Coronary artery (tissue), 2 donors: ENCODE results near the gene RGS6.

ENCODE experiments used
- DNase-seq: peaks from one replicate; pipeline ENCODE4 v3.0.0-alpha.2; 2017; ENCODE audit warnings: low spot score
- H3K27ac ChIP-seq, 2 donors: fragments of 200-600 bp; sonication (generic); one replicate each; pipeline ENCODE4 v1.5.1; 2016 to 2019
- H3K4me3 ChIP-seq: fragments of 200-600 bp; sonication (generic); 2 replicates; pipeline ENCODE4 v1.5.1; 2016; ENCODE audit warnings: mild to moderate bottlenecking, moderate library complexity
- TF ChIP-seq, protein P1 (sequence below): fragments of 200-600 bp; sonication (generic); IDR thresholded peaks from one replicate; pipeline ENCODE4 v1.5.1; 2019; ENCODE audit warnings: antibody characterized with exemption

Gene RGS6

DNA sequence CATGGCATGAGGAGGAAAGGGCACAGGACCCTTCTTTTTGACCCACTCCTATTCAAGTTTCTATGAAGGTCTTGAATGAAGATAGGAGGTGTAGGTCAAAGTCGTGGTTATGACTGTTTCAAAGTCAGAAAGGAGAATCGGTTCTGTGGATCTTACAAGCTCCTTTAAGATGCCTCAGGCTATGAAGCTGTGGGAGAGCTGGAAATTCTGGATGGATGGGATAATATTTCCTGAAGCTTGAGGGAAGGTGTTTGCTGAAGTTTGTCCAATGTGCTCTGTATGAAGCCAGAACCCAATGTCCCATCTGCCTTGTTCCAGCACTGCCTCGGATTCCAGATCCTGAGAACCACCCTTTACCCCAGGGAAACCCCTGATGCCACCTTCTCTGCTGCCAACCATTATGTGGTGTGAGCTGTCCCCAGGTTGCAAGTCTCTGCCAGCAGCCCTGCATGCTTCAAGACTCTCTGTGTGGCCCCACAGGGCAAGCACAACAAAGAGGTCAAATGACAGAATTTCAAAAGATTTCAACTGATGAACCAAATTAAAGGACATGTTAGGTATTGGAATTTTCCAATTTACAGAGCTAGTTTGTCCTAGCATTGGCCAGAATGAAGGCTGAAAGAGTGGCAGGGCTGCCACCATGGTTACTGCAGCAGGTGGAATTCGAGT is 472.0 kb downstream of the RGS6 start:
- Histone ChIP-seq H3K27ac (no peak overlapping the region), H3K4me3 (no peak overlapping the region)
- no peak for DNase-seq
- TF ChIP-seq, protein P1, sequence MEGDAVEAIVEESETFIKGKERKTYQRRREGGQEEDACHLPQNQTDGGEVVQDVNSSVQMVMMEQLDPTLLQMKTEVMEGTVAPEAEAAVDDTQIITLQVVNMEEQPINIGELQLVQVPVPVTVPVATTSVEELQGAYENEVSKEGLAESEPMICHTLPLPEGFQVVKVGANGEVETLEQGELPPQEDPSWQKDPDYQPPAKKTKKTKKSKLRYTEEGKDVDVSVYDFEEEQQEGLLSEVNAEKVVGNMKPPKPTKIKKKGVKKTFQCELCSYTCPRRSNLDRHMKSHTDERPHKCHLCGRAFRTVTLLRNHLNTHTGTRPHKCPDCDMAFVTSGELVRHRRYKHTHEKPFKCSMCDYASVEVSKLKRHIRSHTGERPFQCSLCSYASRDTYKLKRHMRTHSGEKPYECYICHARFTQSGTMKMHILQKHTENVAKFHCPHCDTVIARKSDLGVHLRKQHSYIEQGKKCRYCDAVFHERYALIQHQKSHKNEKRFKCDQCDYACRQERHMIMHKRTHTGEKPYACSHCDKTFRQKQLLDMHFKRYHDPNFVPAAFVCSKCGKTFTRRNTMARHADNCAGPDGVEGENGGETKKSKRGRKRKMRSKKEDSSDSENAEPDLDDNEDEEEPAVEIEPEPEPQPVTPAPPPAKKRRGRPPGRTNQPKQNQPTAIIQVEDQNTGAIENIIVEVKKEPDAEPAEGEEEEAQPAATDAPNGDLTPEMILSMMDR = no peak

DNA sequence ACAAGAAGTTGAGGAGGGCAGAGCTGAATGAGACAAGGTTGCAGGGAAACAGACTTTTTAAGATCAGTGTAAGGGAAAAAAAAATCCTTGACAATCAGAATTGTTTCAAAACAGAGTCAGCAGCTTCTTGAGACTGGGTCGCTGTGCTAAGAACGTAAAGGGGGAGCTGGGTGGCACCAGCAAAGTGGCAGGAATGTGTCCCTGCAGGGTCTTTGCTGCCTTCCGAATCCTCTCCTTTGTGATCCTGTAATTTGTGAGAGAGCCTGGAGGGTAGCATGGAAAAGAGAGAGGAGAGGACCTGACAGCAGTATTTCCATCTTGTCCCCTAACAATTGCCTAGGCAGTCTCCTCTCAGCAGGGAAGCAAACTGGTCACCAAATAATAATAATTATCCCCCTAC is 472.8 kb downstream of the RGS6 start:
- Histone ChIP-seq H3K27ac (no peak overlapping the region), H3K4me3 (no peak overlapping the region)
- TF ChIP-seq, protein P1 = no peak
- DNase-seq = no peak

DNA sequence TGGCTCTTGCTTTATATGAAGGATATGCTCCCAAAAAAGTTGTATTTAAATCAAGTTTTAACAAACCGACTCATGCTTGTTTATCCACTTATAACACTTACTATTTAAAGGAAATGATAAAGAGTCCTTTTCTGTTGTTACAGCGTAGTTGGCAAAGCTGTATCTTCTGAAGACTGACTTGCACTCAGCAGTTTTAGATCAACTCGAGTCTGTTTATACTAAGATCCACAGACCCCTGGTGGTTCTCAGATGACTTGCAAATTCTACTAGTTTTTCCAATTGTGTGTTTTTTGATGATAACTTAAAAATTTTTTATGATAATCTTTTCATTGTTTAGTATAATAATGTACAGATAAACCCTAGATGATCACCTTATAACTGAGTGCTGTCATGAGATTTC is 475.8 kb downstream of the RGS6 start:
- DNase-seq = no peak
- TF ChIP-seq, protein P1 = no peak
- Histone ChIP-seq H3K27ac (no peak overlapping the region), H3K4me3 (no peak overlapping the region)

DNA sequence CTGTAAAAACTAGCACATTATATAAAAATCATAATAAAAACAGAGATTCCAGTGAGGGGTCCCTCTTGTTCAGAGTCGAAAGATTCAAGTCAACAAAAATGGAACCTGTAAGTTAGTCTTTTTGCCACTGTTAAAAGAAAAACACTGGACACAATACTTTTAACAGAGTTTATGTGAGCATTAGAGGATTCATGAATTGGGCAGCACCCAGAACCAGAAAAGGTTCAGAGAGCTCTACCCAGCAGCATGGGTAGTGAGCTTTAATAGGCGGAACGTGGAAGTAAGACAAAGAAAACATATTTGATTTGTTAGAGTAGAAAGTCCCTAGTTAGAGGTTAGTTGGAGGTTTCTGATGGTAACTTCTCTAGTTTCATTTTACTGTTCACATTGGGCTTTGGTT is 476.8 kb downstream of the RGS6 start:
- Histone ChIP-seq H3K4me3 (no peak overlapping the region), H3K27ac (no peak overlapping the region)
- DNase-seq = no peak
- TF ChIP-seq, protein P1 = no peak

DNA sequence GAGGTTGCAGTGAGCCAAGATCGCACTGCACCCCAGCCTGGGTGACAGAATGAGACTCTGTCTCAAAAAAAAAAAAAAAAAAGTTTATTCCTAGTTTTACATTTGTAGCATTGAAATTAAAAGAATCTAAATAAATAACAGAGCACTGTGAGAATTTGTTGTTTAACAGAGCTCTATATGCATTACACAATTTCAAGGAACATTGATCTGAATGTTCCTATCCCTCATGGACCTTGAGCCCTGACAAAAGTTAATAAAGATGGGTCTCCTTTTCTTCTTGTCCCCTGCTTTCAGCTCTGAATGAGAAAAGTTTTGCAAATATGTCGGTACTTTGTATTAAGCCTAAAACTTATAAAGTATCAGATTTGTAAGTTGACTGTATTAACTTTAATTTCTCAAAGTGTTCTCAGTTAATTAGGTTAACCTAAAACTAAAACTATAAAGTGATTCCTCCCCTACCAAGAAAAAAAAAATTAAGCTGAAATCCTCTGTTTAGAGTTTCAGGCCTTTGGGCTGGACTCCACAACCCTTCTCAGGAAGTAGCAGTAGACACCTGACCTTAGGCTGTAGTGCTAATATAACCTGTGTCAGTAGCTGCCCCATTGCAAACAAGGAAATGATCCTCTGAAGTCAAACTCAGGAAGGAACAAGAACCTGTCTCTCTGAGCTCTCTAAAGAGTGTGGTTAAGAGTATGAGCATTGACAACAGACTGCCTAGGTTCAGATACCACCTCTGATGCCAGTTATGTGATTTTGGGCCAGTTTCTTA is 484.0 kb downstream of the RGS6 start:
- TF ChIP-seq, protein P1 = no peak
- H3K27ac ChIP-seq = no peak overlapping the region
- H3K4me3 ChIP-seq = no peak overlapping the region
- DNase-seq = no peak

DNA sequence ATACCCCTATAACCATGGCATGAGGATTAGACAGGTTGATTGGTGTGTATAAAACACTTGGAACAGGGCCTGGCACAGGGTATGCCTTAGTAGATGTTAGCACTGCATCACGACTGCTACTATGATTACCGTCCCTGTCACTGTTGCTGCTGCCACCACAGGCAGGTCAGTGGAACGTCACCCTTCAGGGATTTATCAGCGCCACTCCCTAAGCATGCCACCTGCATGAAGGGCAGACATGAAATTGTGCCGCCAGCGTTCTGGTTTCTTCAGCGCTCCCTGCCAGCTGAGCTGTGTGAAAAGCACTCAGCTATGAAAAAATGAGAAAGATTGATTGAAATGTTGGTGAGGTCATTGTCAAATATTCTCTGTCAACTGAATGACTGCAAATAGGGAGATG is 484.7 kb downstream of the RGS6 start:
- Histone ChIP-seq H3K4me3 (no peak overlapping the region), H3K27ac (no peak overlapping the region)
- TF ChIP-seq, protein P1 = no peak
- DNase-seq = no peak

DNA sequence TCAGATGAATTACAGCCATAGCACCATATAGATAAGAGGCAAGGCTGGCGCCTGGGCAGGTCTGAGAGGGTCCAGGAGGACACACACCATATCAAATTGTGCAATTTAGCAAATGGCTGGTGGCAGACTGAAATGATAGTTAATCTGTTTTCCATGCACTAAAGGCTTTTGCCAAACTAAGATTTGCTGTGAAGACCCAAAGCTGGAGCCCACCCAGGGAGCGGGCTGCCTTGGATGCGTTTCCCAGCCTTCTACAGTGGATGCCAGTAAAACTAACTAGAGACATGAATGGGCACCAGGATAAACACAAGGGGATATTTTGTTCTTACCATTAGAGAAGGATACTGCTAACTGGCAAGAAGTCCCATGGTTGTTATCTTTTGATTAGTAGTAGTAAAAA is 486.6 kb downstream of the RGS6 start:
- DNase-seq = no peak
- no peak overlapping the region for H3K4me3 ChIP-seq
- TF ChIP-seq, protein P1 = no peak
- no peak overlapping the region for H3K27ac ChIP-seq
